HG02884 (cell line): ENCODE results near the gene CHKA.

Experiments
- ATAC-seq: cut with Tn5 transposase; IDR thresholded peaks from one replicate; pipeline ENCODE4 v1.9.1; 2021; ENCODE audit warnings: mild to moderate bottlenecking, moderate library complexity; ENCODE audit not compliant: unreplicated experiment

CHKA gene

GRCh38 chr11:68076371-68077042, 44.7 kb downstream of the CHKA start:
- no peak for ATAC-seq

GRCh38 chr11:68074584-68075352, 46.4 kb downstream of the CHKA start:
- ATAC-seq, result no peak

GRCh38 chr11:68071281-68072048, 49.7 kb downstream of the CHKA start:
- no peak for ATAC-seq

GRCh38 chr11:68067991-68068390, 53.2 kb downstream of the CHKA start:
- no peak for ATAC-seq

- no peak for ATAC-seq
These were observed 54.4 kb downstream of the CHKA start for GRCh38 chr11:68066742-68067141.

GRCh38 chr11:68065841-68066240, 55.3 kb downstream of the CHKA start:
- no peak for ATAC-seq

GRCh38 chr11:68064926-68065325, 56.3 kb downstream of the CHKA start:
- no peak for ATAC-seq

GRCh38 chr11:68061508-68061907, 59.7 kb downstream of the CHKA start:
- ATAC-seq, result no peak

- ATAC-seq, result no peak
These were observed 63.4 kb downstream of the CHKA start for GRCh38 chr11:68057807-68058206.

GRCh38 chr11:68056317-68057285, 64.6 kb downstream of the CHKA start:
- ATAC-seq, result no peak

- ATAC-seq, result no peak
These were observed 67.0 kb downstream of the CHKA start for GRCh38 chr11:68053981-68054812.

- ATAC-seq, result no peak
These were observed 68.1 kb downstream of the CHKA start for GRCh38 chr11:68053117-68053516.

GRCh38 chr11:68052137-68052873, 68.9 kb downstream of the CHKA start:
- no peak for ATAC-seq

- no peak for ATAC-seq
These were observed 69.7 kb downstream of the CHKA start for GRCh38 chr11:68051191-68052136.

- ATAC-seq, result no peak
These were observed 70.8 kb downstream of the CHKA start for GRCh38 chr11:68050371-68050841.

- ATAC-seq, result no peak
These were observed 71.4 kb downstream of the CHKA start for GRCh38 chr11:68049509-68050370.
